Endodermal cell (in vitro differentiated cells): ENCODE results near the gene TSPAN4. TPM values are rescaled to one million over a fixed set of nuclear protein-coding genes. Genes with fewer than 3 reads are reported as not detected.

ENCODE experiments used
- DNase-seq: peaks from one replicate; pipeline ENCODE4 v3.0.0-alpha.2; 2017
- H3K27ac ChIP-seq: 2 replicates; pipeline ENCODE4 v1.5.1; 2013; ENCODE audit warnings: mild to moderate bottlenecking, low read depth, low read length, moderate library complexity
- H3K27me3 ChIP-seq: 2 replicates; pipeline ENCODE4 v1.6.1; 2013; ENCODE audit warnings: mild to moderate bottlenecking, low read length, moderate library complexity; ENCODE audit not compliant: insufficient read depth, control insufficient read depth, poor library complexity, severe bottlenecking
- H3K36me3 ChIP-seq: 2 replicates; pipeline ENCODE4 v1.7.0; 2013; ENCODE audit warnings: mild to moderate bottlenecking, low read length, moderate library complexity; ENCODE audit not compliant: control insufficient read depth, insufficient read depth
- H3K4me1 ChIP-seq: one replicate; pipeline ENCODE4 v1.7.0; 2013; ENCODE audit warnings: low read length; ENCODE audit not compliant: control insufficient read depth, insufficient read depth
- H3K4me3 ChIP-seq: 2 replicates; pipeline ENCODE4 v1.5.1; 2013; ENCODE audit warnings: mild to moderate bottlenecking, low read length, moderate library complexity
- H3K9ac ChIP-seq: 2 replicates; pipeline ENCODE4 v1.6.1; 2013; ENCODE audit warnings: mild to moderate bottlenecking, low read length, moderate library complexity; ENCODE audit not compliant: poor library complexity, severe bottlenecking; ENCODE audit errors: extremely low read depth
- H3K9me3 ChIP-seq: 2 replicates; pipeline ENCODE4 v1.6.1; 2013; ENCODE audit warnings: mild to moderate bottlenecking, low read length, moderate library complexity; ENCODE audit not compliant: control insufficient read depth
- H3K27ac Mint-ChIP-seq: 2 replicates; pipeline ENCODE4 v1.8.0; 2020; ENCODE audit warnings: mixed read lengths
- H3K27me3 Mint-ChIP-seq: 2 replicates; pipeline ENCODE4 v1.8.0; 2021; ENCODE audit warnings: mild to moderate bottlenecking, mixed read lengths; ENCODE audit not compliant: insufficient read depth
- H3K36me3 Mint-ChIP-seq: 2 replicates; pipeline ENCODE4 v1.8.0; 2020; ENCODE audit warnings: low read depth, mixed read lengths
- H3K4me1 Mint-ChIP-seq: 2 replicates; pipeline ENCODE4 v1.8.0; 2020; ENCODE audit warnings: mixed read lengths
- H3K4me3 Mint-ChIP-seq: 2 replicates; pipeline ENCODE4 v1.8.0; 2020; ENCODE audit warnings: mild to moderate bottlenecking, moderate library complexity, mixed read lengths
- H3K9me3 Mint-ChIP-seq: 2 replicates; pipeline ENCODE4 v1.8.0; 2020; ENCODE audit warnings: mild to moderate bottlenecking, mixed read lengths
- WGBS, 2 experiments: methylation state at CpG; one replicate each; pipeline versions ENCODE4 v1.1.5 to v1.1.7; 2013; ENCODE audit warnings: missing lambda C conversion rate in 2 of 2, mixed read lengths in 1 of 2; ENCODE audit not compliant: insufficient coverage in 1 of 2, insufficient read length in 1 of 2; 5-methylcytosine and 5-hydroxymethylcytosine counted together
- total RNA-seq, 2 donors: library from RNA; stranded (reverse); fragmentation: NEBNext Ultra II Directional in 1 of 2; extraction: Animal tissue kit (Norgen Biotek cat#: 25700) in 1 of 2; gene quantifications; 2 replicates in 1 of 2; 3 replicates in 1 of 2; pipeline ENCODE4 v1.2.1, GENCODE V29; 2021
- TF ChIP-seq, protein P1 (sequence below): fragments of 200-600 bp; sonication (generic); conservative IDR thresholded peaks from 2 replicates; pipeline ENCODE4 v1.5.0; 2021; ENCODE audit warnings: antibody characterized with exemption, mild to moderate bottlenecking

TSPAN4 gene
- total RNA-seq, 2 donors from 2014 or later, result 56.8 to 71.1 TPM

DNA sequence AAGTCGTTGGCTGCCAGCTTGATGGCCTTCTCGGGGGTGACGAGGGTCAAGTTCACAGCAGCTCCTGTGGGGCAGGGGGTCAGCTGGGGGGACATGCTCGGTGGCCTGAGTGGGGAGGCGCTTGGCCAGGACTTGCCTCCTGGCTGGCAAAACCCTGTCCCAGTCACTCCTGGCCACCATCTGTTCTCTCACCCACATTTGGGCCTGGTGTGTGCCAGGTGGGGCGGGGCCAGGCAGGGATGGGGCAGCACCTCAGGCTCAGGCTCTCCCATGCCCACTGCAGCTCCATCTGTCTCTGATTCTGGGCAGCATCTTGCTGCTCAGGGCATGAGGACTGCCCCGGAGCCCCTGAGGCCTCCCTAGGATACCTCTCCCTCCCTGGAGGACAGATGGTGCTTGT lies 49.1 kb upstream of the TSPAN4 start:
- no peaks in the 10 kb centered on the region for H3K9me3 Mint-ChIP-seq
- H3K36me3 ChIP-seq, result peaks cover 8% of the 10 kb centered on the region
- no peak overlapping the region for H3K4me3 ChIP-seq
- no peak overlapping the region for H3K4me3 Mint-ChIP-seq
- TF ChIP-seq, protein P1, sequence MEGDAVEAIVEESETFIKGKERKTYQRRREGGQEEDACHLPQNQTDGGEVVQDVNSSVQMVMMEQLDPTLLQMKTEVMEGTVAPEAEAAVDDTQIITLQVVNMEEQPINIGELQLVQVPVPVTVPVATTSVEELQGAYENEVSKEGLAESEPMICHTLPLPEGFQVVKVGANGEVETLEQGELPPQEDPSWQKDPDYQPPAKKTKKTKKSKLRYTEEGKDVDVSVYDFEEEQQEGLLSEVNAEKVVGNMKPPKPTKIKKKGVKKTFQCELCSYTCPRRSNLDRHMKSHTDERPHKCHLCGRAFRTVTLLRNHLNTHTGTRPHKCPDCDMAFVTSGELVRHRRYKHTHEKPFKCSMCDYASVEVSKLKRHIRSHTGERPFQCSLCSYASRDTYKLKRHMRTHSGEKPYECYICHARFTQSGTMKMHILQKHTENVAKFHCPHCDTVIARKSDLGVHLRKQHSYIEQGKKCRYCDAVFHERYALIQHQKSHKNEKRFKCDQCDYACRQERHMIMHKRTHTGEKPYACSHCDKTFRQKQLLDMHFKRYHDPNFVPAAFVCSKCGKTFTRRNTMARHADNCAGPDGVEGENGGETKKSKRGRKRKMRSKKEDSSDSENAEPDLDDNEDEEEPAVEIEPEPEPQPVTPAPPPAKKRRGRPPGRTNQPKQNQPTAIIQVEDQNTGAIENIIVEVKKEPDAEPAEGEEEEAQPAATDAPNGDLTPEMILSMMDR, result no peak
- DNase-seq, result no peak
- no peak overlapping the region for H3K27ac Mint-ChIP-seq
- H3K36me3 Mint-ChIP-seq, result peaks cover 9% of the 10 kb centered on the region
- H3K4me1 Mint-ChIP-seq, result peaks cover 4% of the 10 kb centered on the region
- H3K9me3 ChIP-seq, result no peaks in the 10 kb centered on the region
- peaks cover 4% of the 10 kb centered on the region for H3K4me1 ChIP-seq
- H3K27me3 Mint-ChIP-seq, result peaks cover 3% of the 10 kb centered on the region
- H3K27ac ChIP-seq, result peak overlapping the region; percentile 24
- H3K27me3 ChIP-seq, result no peaks in the 10 kb centered on the region
- WGBS, 2 experiments, result 91 to 100% methylated on average over 1 to 7 of the region's 7 CpGs
- H3K9ac ChIP-seq, result no peak overlapping the region

DNA sequence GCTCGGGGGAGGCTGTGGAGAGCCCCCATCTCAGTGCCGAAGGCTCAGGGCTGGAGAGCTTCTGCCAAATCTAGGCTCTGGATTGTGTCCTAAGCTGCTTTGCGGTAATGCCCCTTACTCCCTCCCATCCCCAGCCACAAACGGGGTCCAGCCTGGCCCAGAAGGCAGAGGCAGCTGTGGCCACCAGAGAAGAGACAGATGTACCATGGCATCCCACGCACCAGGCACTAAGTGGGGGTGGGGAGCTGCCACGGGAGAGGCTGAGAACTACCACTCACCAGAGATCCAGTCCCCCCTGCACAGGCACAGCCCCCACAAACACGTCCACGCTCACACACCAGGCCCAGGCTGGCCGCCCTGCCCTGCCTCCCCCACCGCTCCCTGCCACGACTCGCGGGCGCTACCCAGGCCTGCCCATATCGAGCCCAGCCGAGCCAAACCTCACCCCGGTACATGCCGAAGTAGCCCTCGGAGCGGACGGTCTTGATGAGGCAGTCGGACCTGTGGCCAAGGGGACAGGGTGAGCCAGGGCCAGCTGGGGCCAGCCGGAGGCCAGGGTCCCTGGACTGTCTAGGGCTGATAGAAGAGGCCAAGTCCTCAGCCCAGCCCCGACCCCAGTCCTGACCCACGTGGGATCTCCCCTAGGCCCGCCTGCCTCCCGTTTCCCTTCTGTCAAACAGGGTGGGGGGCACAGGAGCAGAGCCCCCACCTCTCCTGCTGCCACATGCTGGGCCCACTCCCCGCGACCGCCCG lies 48.5 kb upstream of the TSPAN4 start:
- 95 to 96% methylated on average over 23 to 29 of the region's 31 CpGs for WGBS, 2 experiments
- Histone ChIP-seq H3K27me3 (no peaks in the 10 kb centered on the region), H3K27ac (peak overlapping the region; percentile 24), H3K9ac (no peak overlapping the region), H3K9me3 (no peaks in the 10 kb centered on the region), H3K4me1 (peaks cover 4% of the 10 kb centered on the region), H3K36me3 (peaks cover 8% of the 10 kb centered on the region), H3K4me3 (no peak overlapping the region)
- Mint-ChIP-seq H3K9me3 (no peaks in the 10 kb centered on the region), H3K27ac (no peak overlapping the region), H3K4me3 (no peak overlapping the region), H3K4me1 (peaks cover 4% of the 10 kb centered on the region), H3K36me3 (peaks cover 9% of the 10 kb centered on the region), H3K27me3 (no peaks in the 10 kb centered on the region)
- TF ChIP-seq, protein P1, result no peak
- DNase-seq, result no peak

DNA sequence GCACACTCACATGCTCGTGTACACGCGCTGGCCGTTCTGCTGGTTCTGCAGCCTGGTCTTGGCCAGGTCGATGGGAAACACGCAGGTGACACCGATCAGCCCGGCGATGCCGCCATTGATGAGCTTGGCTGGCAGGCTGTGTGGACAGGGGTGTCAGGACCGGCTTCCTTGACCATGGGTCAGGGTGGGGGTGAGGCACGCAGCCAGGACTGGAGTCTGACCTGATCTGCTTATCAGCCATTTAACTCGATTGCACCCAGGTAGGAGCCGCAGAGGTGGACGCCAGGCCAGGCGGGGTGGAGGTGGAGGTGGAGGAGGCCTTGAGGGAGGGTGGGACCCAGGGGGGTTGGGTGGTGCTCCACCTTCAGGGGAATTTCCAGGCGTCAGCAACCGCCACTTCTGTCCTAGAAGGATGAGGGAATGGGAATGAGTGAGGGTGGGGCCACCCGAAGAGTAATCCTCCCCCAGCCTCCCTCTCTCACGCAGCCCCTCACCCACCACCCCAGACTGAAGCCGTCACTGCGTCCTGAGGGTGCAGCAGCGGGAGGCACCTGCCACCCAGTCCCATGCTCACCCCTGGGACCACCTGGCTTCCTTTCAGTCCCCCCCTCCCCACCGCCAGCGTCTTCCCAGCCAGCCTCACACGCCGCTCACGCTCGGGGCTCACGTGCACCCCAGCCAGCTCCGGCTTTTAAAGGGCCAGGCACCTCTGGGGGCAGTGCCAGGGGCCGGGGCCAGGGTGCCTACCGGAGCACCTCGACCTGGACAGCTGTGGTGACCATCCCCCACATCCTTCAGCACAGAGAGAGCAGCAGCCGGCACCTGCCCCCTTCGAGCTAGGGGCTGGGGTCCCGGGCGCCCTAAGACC lies 47.7 kb upstream of the TSPAN4 start:
- no peak overlapping the region for H3K27ac ChIP-seq
- WGBS, 2 experiments, result 90 to 95% methylated on average over 12 to 36 of the region's 38 CpGs
- no peaks in the 10 kb centered on the region for H3K27me3 ChIP-seq
- H3K9ac ChIP-seq, result no peak overlapping the region
- Mint-ChIP-seq H3K9me3 (no peaks in the 10 kb centered on the region), H3K36me3 (peaks cover 10% of the 10 kb centered on the region), H3K4me3 (no peak overlapping the region), H3K27me3 (no peaks in the 10 kb centered on the region), H3K27ac (no peak overlapping the region), H3K4me1 (peaks cover 4% of the 10 kb centered on the region)
- TF ChIP-seq, protein P1, result no peak
- H3K4me3 ChIP-seq, result no peak overlapping the region
- DNase-seq, result no peak
- H3K36me3 ChIP-seq, result peaks cover 8% of the 10 kb centered on the region
- no peaks in the 10 kb centered on the region for H3K9me3 ChIP-seq
- H3K4me1 ChIP-seq, result peaks cover 4% of the 10 kb centered on the region
